Measurements from ENCODE around the gene OR6B3. TPM values are rescaled to one million over a fixed set of nuclear protein-coding genes. Genes with fewer than 3 reads are reported as not detected.

Gene OR6B3
- total RNA-seq, 4 donors from 2014 or later: not detected

GRCh38 chr2:240002983-240003382 is 50.3 kb downstream of the OR6B3 start:
- TF ChIP-seq POLR2A (IDR thresholded peaks at IDR 0.05): no peak
- TF ChIP-seq CTCF (IDR thresholded peaks at IDR 0.05): no peak
- no peak for TF ChIP-seq EP300 (IDR thresholded peaks at IDR 0.05)
- no peak for TF ChIP-seq POLR2AphosphoS5 (IDR thresholded peaks at IDR 0.05)
- H3K4me3 ChIP-seq: no peak overlapping the region
- H3K36me3 ChIP-seq: peaks cover 96% of the 10 kb centered on the region
- 87% methylated on average over 7 of the region's 7 CpGs for WGBS
- no peak overlapping the region for H3K27ac ChIP-seq
- DNase-seq (ENCODE audit: low spot score in 2 of 2): no peak
- no peaks in the 10 kb centered on the region for H3K4me1 ChIP-seq
- H3K27me3 ChIP-seq: no peaks in the 10 kb centered on the region
- H3K9me3 ChIP-seq: no peaks in the 10 kb centered on the region

DNA sequence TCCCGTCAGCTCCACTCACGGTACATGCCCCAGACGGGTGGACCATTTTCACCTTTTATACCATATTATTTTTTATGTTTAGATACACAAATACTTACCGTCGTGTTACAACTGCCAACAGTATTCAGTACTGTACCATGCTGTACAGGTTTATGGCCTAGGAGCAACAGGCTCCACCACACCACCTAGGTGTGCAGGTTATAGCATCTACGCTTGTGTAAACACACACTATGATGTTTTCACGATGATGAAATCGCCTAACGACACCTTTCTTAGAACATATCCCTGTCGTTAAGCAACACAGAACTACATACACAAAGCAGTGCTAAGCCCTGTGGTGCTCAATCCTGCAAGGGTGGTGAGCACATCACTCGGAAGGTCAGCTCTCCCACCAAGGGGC is 52.6 kb downstream of the OR6B3 start:
- peaks cover 74% of the 10 kb centered on the region for H3K36me3 ChIP-seq
- H3K4me1 ChIP-seq: no peaks in the 10 kb centered on the region
- WGBS: 94% methylated on average over 11 of the region's 11 CpGs
- H3K9me3 ChIP-seq: no peaks in the 10 kb centered on the region
- DNase-seq (ENCODE audit: low spot score in 2 of 2): no peak
- H3K4me3 ChIP-seq: no peak overlapping the region
- TF ChIP-seq EP300 (IDR thresholded peaks at IDR 0.05) (no peak), CTCF (IDR thresholded peaks at IDR 0.05) (no peak), POLR2AphosphoS5 (IDR thresholded peaks at IDR 0.05) (no peak), POLR2A (IDR thresholded peaks at IDR 0.05) (no peak)
- H3K27ac ChIP-seq: no peak overlapping the region
- H3K27me3 ChIP-seq: no peaks in the 10 kb centered on the region

DNA sequence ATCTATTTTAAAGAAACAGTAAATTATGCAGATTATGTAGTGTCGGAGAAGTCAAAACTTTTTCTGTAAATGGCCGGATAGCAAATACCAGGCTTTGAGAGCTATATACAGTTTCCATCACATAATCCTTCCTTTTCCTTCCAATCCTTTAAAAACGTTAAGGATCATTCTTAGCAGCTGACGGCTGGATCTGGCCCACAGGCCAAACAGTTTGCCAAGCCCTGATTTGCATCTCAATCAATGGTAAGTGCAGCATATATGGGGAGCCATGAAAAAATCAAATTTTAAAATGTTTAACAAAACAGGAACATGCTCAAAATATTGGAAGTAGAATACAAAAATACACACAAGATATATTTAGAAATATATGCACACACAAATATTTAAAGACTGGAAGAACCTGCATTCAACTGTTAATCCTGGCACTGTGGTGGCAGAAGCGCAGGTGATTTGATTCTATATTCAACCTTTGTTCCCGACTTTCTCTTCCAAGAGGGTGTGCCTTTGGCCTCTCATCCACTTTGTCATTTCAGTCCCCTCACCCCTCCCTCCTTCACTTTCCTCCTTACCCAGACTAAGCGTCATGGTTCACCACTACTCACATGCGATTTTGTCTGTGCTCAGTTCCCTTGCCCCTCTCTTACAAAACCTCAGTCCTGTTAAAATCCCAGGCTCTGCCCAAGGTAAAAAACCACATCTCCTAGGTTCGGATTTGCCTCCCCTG is 55.5 kb downstream of the OR6B3 start:
- H3K4me3 ChIP-seq: no peak overlapping the region
- WGBS: 54% methylated on average over 9 of the region's 9 CpGs
- no peak for DNase-seq (ENCODE audit: low spot score in 2 of 2)
- H3K36me3 ChIP-seq: peaks cover 56% of the 10 kb centered on the region
- no peak overlapping the region for H3K27ac ChIP-seq
- no peaks in the 10 kb centered on the region for H3K9me3 ChIP-seq
- no peaks in the 10 kb centered on the region for H3K27me3 ChIP-seq
- H3K4me1 ChIP-seq: no peaks in the 10 kb centered on the region
- TF ChIP-seq POLR2AphosphoS5 (IDR thresholded peaks at IDR 0.05) (no peak), EP300 (IDR thresholded peaks at IDR 0.05) (no peak), CTCF (IDR thresholded peaks at IDR 0.05) (no peak), POLR2A (IDR thresholded peaks at IDR 0.05) (no peak)

Other genes starting within 250 kb of the OR6B3 start
- gene NDUFA10, start 28.2 kb downstream of the OR6B3 start, total RNA-seq: 100 to 1,000 TPM in 3 of 4 donors, 10 to 100 TPM in 1; 95.2 to 179 (median 165) TPM
- not detected for gene OR6B2, start 23.1 kb downstream of the OR6B3 start, total RNA-seq
- gene COPS9, start 82.8 kb upstream of the OR6B3 start, total RNA-seq: 100 to 1,000 TPM in 3 of 4 donors, 10 to 100 TPM in 1; 30.6 to 178 (median 143) TPM
- not detected for gene OTOS, start 87.1 kb upstream of the OR6B3 start, total RNA-seq